ENCODE results near the gene NUP133.
"Not testable (repeated sequence)": the region's sequence is repeated elsewhere in the genome, so short reads cannot be mapped to it uniquely, and the experiment has no call there.

The NUP133 gene

DNA sequence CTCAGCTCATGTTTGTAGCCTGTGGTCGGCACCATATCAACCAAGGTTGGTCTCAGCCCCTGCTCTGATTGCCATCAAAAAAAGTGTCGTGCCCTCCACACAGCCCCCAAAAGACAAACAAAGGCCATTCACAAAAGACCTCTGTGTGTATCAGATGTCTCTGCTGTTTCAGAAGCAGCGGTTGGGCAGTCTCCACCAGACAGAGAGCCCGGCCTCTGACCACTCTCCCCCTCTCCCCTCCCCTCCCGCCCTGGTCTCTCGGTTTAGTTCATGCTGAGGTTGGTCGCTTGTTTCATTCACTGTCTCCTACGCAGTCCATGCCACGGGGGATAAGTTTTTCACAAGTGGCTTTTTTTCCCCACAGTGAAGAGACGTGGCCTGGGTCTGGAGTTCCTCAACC is 101.3 kb downstream of the NUP133 start:
- no peak for DNase-seq
- in situ Hi-C loops (cut with HindIII; ENCODE audit: low pct_ligation_motif_present, low pct_unique_long_range_greater_than_20kb, low sequenced_read_pairs): no loop called here

DNA sequence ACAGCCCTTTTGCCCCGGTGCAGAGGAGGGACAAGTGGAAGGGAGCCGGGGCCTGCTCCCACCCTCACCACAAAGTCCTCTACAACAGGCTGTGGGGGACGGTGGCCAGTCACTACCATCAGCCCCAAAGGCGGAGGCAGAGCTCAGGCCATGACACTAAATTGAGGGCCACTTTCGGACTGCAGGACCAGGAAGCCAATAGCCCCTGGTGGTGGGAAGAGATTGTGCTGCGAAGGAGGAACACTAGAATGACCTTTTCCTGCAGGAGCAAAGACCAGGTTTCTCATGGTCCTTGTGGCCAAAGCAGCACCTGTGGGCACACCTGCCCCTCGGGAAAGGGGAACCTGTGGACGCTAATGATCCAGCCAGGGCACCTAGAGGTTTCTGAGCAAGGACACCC is 104.6 kb downstream of the NUP133 start:
- DNase-seq: no peak
- in situ Hi-C loops (cut with HindIII; ENCODE audit: low pct_ligation_motif_present, low pct_unique_long_range_greater_than_20kb, low sequenced_read_pairs): no loop called here

DNA sequence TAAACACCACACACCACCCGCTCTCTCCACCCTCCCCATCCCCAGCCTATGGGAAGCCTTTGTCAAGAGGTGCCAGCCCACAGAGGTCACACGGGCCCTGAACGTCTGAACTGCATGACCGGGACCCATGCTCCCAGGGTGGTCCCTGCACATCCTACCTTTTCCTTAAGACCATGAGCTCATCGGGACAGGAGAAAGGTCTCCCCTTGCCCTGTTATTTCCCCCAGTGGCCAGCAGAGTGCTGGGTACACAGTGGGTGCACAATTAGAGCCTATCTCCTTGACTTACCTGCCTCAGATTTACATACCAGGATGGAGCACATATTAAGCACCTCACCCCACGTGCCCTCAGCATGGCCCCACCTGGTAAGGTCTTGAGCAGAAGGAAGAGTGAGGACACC is 105.1 kb downstream of the NUP133 start:
- in situ Hi-C loops (cut with HindIII; ENCODE audit: low pct_ligation_motif_present, low pct_unique_long_range_greater_than_20kb, low sequenced_read_pairs): no loop called here
- DNase-seq: no peak

DNA sequence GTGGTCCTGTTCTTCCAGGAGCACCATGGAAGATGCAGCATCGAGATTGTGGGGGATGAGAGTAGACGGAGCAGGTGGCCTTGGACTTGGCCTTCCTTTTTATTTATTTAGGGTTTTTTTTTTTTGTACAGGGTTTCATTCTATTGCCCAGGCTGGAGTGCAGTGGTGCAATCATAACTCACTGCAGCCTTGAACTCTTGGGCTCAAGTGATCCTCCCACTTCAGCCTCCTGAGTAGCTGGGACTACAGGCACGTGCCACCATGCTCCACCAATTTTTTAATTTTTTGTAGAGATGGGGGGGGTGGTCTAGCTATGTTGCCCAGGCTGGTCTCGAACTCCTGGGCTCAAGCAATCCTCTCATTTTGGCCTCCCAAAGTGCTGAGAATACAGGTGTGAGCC is 105.8 kb downstream of the NUP133 start:
- in situ Hi-C loops (cut with HindIII; ENCODE audit: low pct_ligation_motif_present, low pct_unique_long_range_greater_than_20kb, low sequenced_read_pairs); DNase-seq: not testable (repeated sequence)

DNA sequence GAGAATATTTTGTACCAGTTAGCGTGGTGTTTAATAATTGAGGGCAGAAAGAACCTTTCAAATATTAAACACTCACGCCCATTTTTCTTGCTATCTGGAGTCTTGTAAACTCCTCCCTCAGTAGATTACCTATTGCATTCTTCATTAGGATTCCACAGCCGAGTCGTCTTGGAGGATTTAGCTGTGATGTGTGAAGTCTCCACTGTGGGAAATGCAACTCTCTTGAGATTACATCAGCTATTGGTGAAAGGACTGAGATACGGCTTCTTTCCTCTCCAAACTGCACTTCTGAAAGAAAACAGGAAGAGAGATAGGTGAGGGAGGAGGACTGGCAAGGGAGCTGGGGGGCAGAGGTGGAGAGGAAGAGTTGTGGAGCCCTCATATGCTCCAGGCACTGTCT is 110.4 kb downstream of the NUP133 start:
- no peak for DNase-seq
- in situ Hi-C loops (cut with HindIII; ENCODE audit: low pct_ligation_motif_present, low pct_unique_long_range_greater_than_20kb, low sequenced_read_pairs): no loop called here

DNA sequence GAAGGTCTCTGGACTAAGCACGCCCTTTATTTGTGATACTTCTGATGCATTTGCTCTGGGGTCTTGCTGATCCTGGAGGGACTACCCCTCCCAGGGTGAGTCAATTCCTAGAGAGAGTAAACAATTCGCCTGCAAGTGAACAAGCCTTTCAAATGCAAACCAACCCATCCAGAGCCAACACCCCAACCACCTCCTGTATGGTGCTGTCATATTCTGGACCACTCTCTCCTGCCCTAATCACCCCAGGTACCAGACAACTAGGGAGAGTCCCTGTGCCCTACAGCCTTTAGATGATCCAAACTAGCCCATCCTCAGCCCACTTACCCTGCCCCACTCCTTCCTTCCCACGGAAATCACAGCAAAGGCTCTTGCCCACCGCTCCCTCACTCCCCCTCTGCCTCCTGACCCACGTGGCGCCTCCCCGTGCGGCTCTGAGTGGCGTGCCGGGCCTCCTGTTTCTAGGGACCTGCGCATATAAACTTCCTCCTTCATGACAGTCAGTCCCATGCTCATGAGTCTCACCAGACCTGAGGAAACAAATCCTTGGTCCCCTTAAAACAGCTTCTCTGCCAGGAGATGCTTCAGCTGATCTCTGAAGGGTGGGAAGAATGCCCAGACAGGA is 111.4 kb downstream of the NUP133 start:
- in situ Hi-C loops (cut with HindIII; ENCODE audit: low pct_ligation_motif_present, low pct_unique_long_range_greater_than_20kb, low sequenced_read_pairs): no loop called here

DNA sequence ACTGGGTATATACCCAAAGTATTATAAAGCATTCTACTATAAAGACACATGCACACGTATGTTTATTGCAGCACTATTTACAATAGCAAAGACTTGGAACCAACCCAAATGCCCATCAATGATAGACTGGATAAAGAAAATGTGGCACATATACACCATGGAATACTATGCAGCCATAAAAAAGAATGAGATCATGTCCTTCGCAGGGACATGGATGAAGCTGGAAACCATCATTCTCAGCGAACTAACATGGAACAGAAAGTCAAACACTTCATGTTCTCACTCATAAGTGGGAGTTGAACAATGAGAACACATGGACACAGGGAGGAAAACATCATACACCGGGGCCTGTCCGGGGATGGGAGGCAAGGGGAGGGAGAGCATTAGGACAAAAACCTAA is 113.6 kb downstream of the NUP133 start:
- DNase-seq; in situ Hi-C loops (cut with HindIII; ENCODE audit: low pct_ligation_motif_present, low pct_unique_long_range_greater_than_20kb, low sequenced_read_pairs): not testable (repeated sequence)

More for the DNA sequence above, 111.4 kb downstream of the NUP133 start:
- no peak for DNase-seq

DNA sequence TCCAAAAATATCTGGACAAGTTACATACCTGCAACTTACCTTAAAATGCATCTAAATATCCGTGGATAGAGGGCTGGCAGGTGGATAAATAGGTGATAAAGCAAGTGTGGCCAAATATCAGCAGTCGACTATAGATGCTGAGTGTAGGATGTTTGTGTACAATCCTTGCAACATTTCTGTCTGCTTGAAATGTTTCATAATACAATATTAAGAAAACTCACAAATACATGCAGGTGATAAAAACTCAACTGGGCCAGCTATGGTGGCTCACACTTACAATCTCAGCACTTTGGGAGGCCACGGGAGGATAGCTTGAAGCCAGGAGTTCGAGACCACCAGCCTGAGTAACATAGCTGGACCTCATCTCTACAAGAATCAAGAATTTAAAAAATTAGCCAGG is 115.2 kb downstream of the NUP133 start:
- in situ Hi-C loops (cut with HindIII; ENCODE audit: low pct_ligation_motif_present, low pct_unique_long_range_greater_than_20kb, low sequenced_read_pairs): no loop called here
- no peak for DNase-seq
